ENCODE data around the gene SLC44A1.

GRCh38 chr9:105421154-105421553 is 176.7 kb downstream of the SLC44A1 start:
- TF ChIP-seq CTCF (IDR thresholded peaks at IDR 0.05): no peak
- no peak for TF ChIP-seq POLR2A (IDR thresholded peaks at IDR 0.05)

All from adrenal gland (tissue), 5 donors.